ENCODE data around the gene ITGB8. TPM values are rescaled to one million over a fixed set of nuclear protein-coding genes. Genes with fewer than 3 reads are reported as not detected.

ITGB8 gene
- polyA plus RNA-seq, 3 donors from 2014 or later, result not detected

DNA sequence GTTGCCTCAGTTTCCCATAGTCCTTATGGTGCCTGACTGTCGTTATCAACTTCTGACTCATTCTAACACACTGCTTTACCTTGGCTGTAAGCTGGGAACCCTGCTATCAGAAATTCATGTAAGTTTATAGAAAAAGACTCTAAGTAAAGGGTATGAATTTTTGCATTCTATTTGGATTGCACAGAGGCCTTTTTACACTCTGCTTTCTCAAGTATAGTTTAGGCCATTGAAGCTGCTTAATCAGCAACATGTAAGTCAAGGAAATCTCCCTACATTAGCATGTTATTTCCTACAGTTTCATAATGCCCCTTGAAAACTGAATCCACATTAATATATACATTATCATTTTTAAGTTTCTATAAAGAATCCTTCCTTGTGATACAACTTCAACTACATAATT is 17.1 kb upstream of the ITGB8 start:
- DNase-seq, result no peak
- Mint-ChIP-seq H3K27me3 (ENCODE audit: low read depth in 3 of 3) (peaks cover 0 to 2% (median 0%) of the 10 kb centered on the region in 3 donors), H3K4me1 (no peaks in the 10 kb centered on the region), H3K36me3 (no peaks in the 10 kb centered on the region), H3K4me3 (no peak overlapping the region), H3K27ac (no peak overlapping the region), H3K9me3 (peaks cover 0 to 2% (median 0%) of the 10 kb centered on the region in 6 donors)

- Mint-ChIP-seq H3K36me3 (no peaks in the 10 kb centered on the region), H3K27me3 (ENCODE audit: low read depth in 3 of 3) (peaks cover 0 to 2% (median 0%) of the 10 kb centered on the region in 3 donors), H3K4me1 (no peaks in the 10 kb centered on the region), H3K27ac (no peak overlapping the region), H3K4me3 (no peak overlapping the region), H3K9me3 (peaks cover 0 to 2% (median 0%) of the 10 kb centered on the region in 6 donors)
- no peak for DNase-seq
Measured at GRCh38 chr7:20314198-20314597, 16.5 kb upstream of the ITGB8 start.

DNA sequence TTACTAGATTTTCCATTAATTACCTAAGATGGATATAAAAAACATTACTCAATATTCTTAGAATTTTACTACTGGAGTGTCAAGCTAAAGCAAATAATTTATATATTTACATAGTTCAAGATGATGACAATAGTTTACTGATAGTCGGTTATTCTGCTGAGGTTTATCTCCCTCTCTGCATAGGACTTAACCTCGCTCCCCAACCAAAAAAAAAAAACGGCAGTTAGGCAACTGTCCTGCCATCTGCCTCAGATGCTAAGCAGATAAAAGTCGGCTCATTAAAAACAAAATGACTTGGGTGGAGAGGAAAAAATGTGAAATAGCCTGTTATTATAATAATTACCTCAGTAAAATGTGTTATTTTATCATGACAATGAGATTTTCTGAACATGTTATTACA is 14.0 kb upstream of the ITGB8 start:
- Mint-ChIP-seq H3K9me3 (peaks cover 0 to 3% (median 0%) of the 10 kb centered on the region in 6 donors), H3K36me3 (no peaks in the 10 kb centered on the region), H3K27ac (no peak overlapping the region), H3K4me1 (no peaks in the 10 kb centered on the region), H3K4me3 (no peak overlapping the region), H3K27me3 (ENCODE audit: low read depth in 3 of 3) (peaks cover 0 to 3% (median 2%) of the 10 kb centered on the region in 3 donors)
- DNase-seq, result no peak

- Mint-ChIP-seq H3K9me3 (peaks cover 0 to 3% (median 0%) of the 10 kb centered on the region in 6 donors), H3K27me3 (ENCODE audit: low read depth in 3 of 3) (peaks cover 0 to 3% (median 2%) of the 10 kb centered on the region in 3 donors), H3K4me3 (no peak overlapping the region), H3K4me1 (no peaks in the 10 kb centered on the region), H3K36me3 (no peaks in the 10 kb centered on the region), H3K27ac (no peak overlapping the region)
- DNase-seq, result no peak
Measured at GRCh38 chr7:20317413-20317812, 13.3 kb upstream of the ITGB8 start.

DNA sequence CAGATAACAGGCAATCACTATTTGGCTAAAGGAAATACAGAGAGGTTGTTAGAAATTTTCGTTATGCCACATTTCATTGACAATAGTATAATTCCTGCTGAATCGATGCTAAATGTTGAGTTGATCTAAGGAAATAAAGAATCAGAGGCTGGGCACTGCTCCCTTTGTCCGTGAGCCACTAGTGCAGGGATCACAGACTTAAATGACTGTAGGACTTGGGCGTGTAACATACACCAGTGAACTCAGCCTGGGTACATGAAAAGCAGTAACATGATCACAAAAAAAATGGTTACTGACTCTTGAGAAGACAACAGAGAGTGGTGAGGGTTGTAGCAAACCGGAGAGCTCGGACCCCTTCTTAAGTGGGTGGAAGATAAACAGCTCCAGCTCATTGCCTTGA is 11.8 kb upstream of the ITGB8 start:
- no peak for DNase-seq
- Mint-ChIP-seq H3K27me3 (ENCODE audit: low read depth in 3 of 3) (peaks cover 0 to 3% (median 0%) of the 10 kb centered on the region in 3 donors), H3K9me3 (peaks cover 0 to 3% (median 0%) of the 10 kb centered on the region in 6 donors), H3K4me1 (no peaks in the 10 kb centered on the region), H3K36me3 (no peaks in the 10 kb centered on the region), H3K4me3 (no peak overlapping the region), H3K27ac (no peak overlapping the region)

- Mint-ChIP-seq H3K9me3 (peaks cover 0 to 3% (median 0%) of the 10 kb centered on the region in 6 donors), H3K4me3 (no peak overlapping the region), H3K27me3 (ENCODE audit: low read depth in 3 of 3) (peaks cover 0 to 3% (median 0%) of the 10 kb centered on the region in 3 donors), H3K4me1 (no peaks in the 10 kb centered on the region), H3K27ac (no peak overlapping the region), H3K36me3 (no peaks in the 10 kb centered on the region)
- DNase-seq, result no peak
Measured at GRCh38 chr7:20320322-20320721, 10.4 kb upstream of the ITGB8 start.

DNA sequence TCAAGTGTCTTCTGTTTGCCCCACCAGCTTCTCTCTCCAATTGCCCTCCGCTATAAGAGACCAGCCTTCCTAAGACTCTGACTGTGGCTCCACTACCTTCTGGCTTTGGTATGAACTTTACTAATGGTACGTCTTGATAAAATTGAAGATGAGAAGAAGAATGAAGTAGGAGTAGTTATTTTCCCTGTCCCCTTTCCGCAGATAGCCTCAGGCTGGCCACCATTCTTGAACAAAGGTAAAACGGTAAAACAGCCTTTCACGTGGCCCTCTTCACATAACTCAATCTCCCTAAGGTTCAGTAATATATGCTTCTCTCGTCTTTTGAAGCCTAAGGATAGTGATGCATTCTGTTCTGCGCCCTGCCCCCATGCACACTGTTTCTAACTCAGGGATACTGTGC is 9.9 kb upstream of the ITGB8 start:
- Mint-ChIP-seq H3K36me3 (no peaks in the 10 kb centered on the region), H3K4me3 (no peak overlapping the region), H3K9me3 (peaks cover 0 to 3% (median 0%) of the 10 kb centered on the region in 6 donors), H3K4me1 (no peaks in the 10 kb centered on the region), H3K27ac (no peak overlapping the region), H3K27me3 (ENCODE audit: low read depth in 3 of 3) (peaks cover 0 to 3% (median 0%) of the 10 kb centered on the region in 3 donors)
- DNase-seq, result no peak

- peaks cover 0 to 3% (median 0%) of the 10 kb centered on the region in 6 donors for H3K9me3 Mint-ChIP-seq
- H3K27me3 Mint-ChIP-seq (ENCODE audit: low read depth in 3 of 3), result peaks cover 0 to 8% (median 7%) of the 10 kb centered on the region in 3 donors
Measured at GRCh38 chr7:20323595-20323994, 7.1 kb upstream of the ITGB8 start.

GRCh38 chr7:20326342-20326741 is 4.4 kb upstream of the ITGB8 start:
- no peak overlapping the region for H3K4me3 Mint-ChIP-seq

More at GRCh38 chr7:20323595-20323994, 7.1 kb upstream of the ITGB8 start:
- Mint-ChIP-seq H3K4me1 (no peaks in the 10 kb centered on the region), H3K36me3 (no peaks in the 10 kb centered on the region), H3K4me3 (no peak overlapping the region), H3K27ac (no peak overlapping the region)
- no peak for DNase-seq

GRCh38 chr7:20327055-20327454 is 3.6 kb upstream of the ITGB8 start:
- no peak overlapping the region for H3K27ac Mint-ChIP-seq

More at GRCh38 chr7:20326342-20326741, 4.4 kb upstream of the ITGB8 start:
- H3K27ac Mint-ChIP-seq, result no peak overlapping the region
- H3K27me3 Mint-ChIP-seq (ENCODE audit: low read depth in 3 of 3), result peaks cover 6 to 14% (median 7%) of the 10 kb centered on the region in 3 donors
- H3K4me1 Mint-ChIP-seq, result peaks cover 10 to 19% of the 10 kb centered on the region in 2 donors
- H3K9me3 Mint-ChIP-seq, result peaks cover 0 to 2% (median 0%) of the 10 kb centered on the region in 6 donors
- DNase-seq, result no peak
- no peaks in the 10 kb centered on the region for H3K36me3 Mint-ChIP-seq

DNA sequence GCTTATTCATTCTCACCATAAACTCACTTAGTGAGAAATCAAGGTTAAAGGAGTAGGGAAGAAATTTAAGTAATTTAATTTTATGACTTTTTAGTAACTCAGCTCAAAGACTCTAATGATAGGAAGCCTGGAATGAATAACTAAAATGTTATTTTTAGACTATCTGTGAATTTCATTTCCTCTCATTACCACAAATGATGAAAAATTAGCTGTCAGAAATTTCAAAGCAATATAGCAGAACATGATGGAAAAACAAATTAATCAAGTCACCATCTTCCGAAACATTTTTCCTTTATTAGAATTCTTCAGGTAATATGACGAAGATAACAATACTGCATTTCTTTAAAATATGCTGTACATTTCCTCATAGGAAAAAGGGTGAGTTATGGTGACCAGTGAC is 2.7 kb upstream of the ITGB8 start:
- no peak overlapping the region for H3K27ac Mint-ChIP-seq
- H3K9me3 Mint-ChIP-seq, result peaks cover 0 to 6% (median 1%) of the 10 kb centered on the region in 6 donors
- peaks cover 9 to 28% (median 11%) of the 10 kb centered on the region in 3 donors for H3K27me3 Mint-ChIP-seq (ENCODE audit: low read depth in 3 of 3)
- H3K36me3 Mint-ChIP-seq, result no peaks in the 10 kb centered on the region
- H3K4me3 Mint-ChIP-seq, result no peak overlapping the region
- DNase-seq, result no peak
- H3K4me1 Mint-ChIP-seq, result peaks cover 14 to 26% of the 10 kb centered on the region in 2 donors

More at GRCh38 chr7:20327055-20327454, 3.6 kb upstream of the ITGB8 start:
- Mint-ChIP-seq H3K27me3 (ENCODE audit: low read depth in 3 of 3) (peaks cover 7 to 18% (median 10%) of the 10 kb centered on the region in 3 donors), H3K9me3 (peaks cover 0 to 4% (median 1%) of the 10 kb centered on the region in 6 donors), H3K4me3 (no peak overlapping the region), H3K36me3 (no peaks in the 10 kb centered on the region), H3K4me1 (peaks cover 14 to 25% of the 10 kb centered on the region in 2 donors)
- no peak for DNase-seq

DNA sequence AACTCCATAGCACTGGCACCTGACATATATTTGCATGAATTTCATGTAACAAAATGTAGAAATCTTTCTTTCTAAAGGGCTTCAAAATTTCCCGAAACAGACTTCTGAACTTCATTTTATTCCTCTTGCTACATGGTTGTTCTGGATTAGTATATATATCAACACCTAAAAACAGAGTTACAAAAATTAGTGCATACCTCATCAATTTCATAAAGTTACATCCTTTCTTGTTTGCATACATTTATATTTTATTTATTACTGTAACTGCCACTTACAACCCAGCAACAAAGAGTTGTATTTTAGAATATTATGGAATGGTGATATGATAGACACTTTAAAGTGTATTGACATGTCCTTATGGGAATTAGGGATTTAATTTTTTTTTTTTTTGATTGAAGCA is 2.0 kb upstream of the ITGB8 start:
- Mint-ChIP-seq H3K4me1 (peaks cover 14 to 26% of the 10 kb centered on the region in 2 donors), H3K27me3 (ENCODE audit: low read depth in 3 of 3) (peaks cover 9 to 30% (median 11%) of the 10 kb centered on the region in 3 donors), H3K9me3 (peaks cover 0 to 6% (median 1%) of the 10 kb centered on the region in 6 donors), H3K4me3 (peak overlapping the region in 1 of 5 donors; percentile 49), H3K36me3 (no peaks in the 10 kb centered on the region), H3K27ac (no peak overlapping the region)
- DNase-seq, result no peak

GRCh38 chr7:20329389-20330238 is 1.1 kb upstream of the ITGB8 start:
- H3K36me3 Mint-ChIP-seq, result no peaks in the 10 kb centered on the region
- peaks cover 0 to 6% (median 1%) of the 10 kb centered on the region in 6 donors for H3K9me3 Mint-ChIP-seq
- H3K27me3 Mint-ChIP-seq (ENCODE audit: low read depth in 3 of 3), result peaks cover 9 to 30% (median 11%) of the 10 kb centered on the region in 3 donors
- H3K27ac Mint-ChIP-seq, result no peak overlapping the region
- peak overlapping the region; percentile 71 to 82 (median 78) for H3K4me3 Mint-ChIP-seq
- DNase-seq, result peak in 1 of 3 donors; percentile 1
- H3K4me1 Mint-ChIP-seq, result peaks cover 14 to 26% of the 10 kb centered on the region in 2 donors

Data from immature natural killer cell (primary cell).